HG03097 (cell line): ENCODE results near the gene GPX4.
"Not testable (repeated sequence)": the region's sequence is repeated elsewhere in the genome, so short reads cannot be mapped to it uniquely, and the experiment has no call there.

ENCODE experiments used
- ATAC-seq: cut with Tn5 transposase; IDR thresholded peaks from one replicate; pipeline ENCODE4 v1.9.1; 2021; ENCODE audit not compliant: unreplicated experiment, low FRiP score

Gene GPX4

DNA sequence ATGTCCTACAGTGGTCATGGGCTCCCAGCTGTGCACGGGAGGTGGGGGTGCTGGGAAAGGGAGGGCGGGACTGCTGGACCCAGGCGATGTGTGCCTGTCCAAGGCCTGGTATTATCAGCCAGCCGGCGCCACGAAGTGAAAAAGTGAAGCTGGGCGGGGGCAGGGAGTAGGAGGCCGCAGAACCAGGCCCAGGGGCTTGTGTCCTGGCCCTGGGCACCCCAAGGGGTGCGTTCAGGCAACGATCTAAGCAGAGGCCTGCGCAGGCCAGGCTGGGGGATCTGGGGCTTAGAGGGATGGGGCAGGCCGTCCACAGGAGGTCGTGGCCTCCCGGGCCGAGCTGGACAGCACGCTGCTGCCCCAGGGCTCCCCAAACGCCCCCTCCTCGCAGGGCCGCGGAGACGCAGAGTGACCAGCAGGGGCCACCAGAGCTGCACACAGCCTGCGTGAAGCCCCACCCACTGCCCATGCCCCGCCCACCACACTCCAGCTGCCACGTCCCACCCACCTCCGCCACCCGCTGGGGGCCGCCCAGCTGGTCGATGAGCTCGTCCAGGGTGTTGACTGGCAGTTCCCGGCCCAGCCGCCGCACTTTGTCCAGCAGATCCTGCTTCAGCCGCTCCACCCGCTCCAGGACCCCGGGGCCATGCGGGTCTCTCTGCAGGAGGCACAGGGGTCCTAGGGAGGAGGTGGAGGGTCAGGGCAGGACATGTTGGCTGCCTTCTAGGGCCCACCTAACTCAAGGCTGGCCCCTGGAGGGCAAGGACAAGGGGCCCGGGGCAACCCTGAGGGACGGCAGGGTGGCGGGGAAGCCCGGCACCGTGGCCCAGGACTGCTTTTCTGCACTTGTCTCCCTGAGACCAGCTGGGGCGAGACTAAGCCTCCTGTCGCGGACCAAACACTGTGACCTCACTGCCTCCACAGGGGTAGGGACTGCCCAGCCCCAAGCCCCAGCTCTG is 9.5 kb downstream of the GPX4 start:
- no peak for ATAC-seq

GRCh38 chr19:1113986-1114483 is 10.2 kb downstream of the GPX4 start:
- ATAC-seq = no peak

DNA sequence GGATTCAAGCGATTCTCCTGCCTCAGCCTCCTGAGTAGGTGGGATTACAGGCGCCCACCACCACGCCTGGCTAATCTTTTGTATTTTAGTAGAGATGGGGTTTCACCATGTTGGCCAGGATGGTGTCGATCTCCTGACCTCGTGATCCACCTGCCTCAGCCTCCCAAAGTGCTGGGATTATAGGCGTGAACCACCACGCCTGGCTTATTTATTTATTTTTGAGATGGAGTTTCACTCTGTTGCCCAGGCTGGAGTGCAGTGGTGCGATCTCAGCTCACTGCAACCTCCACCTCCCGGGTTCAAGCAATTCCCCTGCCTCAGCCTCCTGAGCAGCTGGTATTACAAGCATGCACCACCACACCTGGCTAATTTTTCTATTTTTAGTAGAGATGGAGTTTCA is 10.9 kb downstream of the GPX4 start:
- not testable (repeated sequence) for ATAC-seq

GRCh38 chr19:1115646-1116420 is 12.0 kb downstream of the GPX4 start:
- no peak for ATAC-seq

DNA sequence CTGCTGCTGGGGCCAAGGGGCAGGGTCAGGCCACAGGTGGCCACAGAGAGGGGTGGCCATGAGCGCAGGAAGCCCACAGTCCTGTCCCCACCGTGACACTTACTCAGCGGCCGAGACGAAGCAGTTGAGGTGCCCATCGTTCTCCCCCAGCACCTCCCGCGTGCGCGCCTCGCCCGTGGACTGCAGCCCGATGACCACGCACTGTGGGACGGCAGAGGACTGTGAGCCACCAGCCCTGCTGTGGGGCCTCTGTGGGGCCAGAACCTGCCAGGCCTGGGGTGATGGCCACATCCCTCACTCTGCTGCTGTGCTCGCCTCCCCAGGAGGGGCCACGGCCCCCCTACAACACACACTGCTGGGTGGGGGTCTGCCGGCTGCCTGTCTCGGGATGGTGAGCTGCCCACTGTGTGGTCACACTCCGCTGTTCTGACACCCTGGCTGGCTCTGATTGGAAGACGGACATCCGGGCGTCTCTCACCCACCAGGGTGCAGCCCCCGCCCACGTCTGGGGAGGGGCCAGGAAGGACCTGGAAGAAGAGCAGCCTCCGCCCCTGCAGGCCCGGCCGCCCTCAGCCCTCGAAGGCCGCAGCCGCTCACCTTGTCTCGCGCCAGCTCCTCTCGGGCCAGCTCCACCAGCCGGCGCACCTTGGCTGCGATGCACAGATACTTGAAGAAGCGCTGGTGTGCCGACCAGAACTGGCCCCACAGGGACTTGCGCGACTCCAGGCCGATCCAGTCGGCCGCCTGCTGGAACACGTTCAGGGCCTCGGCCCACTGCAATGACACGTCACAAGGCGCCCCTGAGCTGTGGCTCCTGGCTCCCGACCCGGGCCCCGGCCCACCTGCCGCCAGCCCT is 13.2 kb downstream of the GPX4 start:
- no peak for ATAC-seq

DNA sequence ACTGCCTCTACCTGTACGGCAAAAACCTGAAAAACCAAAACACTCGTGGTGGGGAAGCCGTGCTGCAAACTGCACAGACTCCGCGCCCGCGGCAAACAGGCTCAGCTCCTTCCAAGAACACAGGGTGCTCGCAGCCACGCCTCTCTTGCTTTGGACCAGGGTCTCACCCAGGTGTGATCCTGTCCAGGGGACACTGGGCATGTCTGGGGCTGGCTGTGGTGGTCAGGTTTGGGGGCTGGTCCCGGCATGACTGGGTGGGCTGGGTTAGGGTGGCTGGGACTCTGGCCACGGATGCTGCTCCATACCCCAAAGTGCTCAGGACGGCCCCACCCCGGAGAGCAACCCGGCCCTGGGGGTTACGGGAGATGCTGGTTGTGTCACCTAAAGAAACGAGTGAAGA is 13.9 kb downstream of the GPX4 start:
- ATAC-seq = no peak

DNA sequence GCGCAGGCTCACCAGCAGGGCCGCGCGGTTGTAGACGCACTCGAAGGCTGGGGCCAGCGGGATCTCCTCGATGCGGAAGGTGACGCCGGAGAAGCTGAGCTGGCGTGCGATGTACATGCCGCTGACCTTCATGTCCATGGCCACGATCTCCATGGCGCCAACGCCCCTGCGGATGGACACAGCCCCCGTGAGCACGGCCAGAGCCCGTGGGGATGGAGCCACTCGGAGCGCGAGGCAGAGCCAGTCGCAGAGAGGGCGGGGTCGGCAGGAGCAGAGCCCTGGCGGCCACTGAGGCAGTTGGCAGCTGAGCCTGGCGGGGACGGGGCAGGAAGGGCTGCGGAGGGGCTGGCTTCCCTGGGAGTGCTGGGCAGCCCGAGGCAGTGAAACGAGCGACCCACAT is 15.2 kb downstream of the GPX4 start:
- no peak for ATAC-seq

DNA sequence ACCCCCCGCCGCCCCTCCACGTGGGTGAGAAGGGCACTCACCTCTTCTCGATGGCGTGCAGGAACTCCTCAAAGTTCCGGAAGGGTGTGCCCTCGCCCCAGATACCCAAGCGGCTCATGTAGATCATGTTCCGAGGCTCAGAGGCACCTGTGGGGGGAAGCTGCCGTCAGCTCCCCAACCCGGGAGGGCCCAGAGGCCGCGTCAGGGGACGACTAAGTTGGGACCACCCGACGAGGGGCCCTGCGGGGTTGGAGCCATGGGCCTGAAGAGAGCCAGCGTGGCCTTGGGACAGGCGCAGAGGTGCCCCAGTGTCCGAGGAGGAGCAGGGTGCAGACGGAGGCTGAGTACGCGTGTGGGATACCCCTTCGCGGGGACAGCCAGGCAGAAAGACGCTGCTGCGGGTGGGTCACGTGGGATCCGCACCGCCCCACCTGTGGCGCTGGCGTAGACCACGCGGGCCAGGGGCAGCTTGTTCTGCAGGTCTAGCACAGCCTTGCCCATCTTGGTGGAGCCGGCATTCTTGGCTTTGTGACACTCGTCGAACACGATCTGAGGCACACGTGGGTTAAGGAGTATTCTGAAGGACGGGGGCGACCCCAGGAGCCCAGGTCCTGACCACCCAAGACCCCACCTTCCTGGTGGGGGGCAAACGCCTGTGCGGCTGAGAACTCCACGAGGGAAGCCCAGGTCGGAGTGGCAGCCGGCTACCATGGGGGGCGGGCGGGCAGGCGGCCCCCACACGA is 15.9 kb downstream of the GPX4 start:
- ATAC-seq = no peak

DNA sequence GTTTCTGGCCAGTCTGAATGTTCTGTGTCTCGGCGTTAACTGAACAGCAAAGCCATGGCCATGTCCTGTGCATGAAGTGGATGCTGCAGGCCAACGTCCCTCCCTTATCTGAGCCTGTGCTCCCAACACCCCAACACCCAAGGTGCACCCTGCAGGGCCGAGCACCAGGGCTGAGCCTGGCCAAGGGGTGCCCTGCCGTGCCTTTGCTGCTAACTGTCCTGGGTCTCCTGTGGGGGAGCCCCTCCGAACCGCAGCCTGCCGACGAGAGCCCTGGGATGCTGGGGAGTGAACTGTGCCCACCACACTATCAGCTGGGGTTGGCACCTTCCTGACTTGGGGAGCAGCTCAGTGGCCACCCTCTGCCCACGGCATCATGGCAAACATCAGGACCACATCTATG is 17.6 kb downstream of the GPX4 start:
- ATAC-seq = no peak

DNA sequence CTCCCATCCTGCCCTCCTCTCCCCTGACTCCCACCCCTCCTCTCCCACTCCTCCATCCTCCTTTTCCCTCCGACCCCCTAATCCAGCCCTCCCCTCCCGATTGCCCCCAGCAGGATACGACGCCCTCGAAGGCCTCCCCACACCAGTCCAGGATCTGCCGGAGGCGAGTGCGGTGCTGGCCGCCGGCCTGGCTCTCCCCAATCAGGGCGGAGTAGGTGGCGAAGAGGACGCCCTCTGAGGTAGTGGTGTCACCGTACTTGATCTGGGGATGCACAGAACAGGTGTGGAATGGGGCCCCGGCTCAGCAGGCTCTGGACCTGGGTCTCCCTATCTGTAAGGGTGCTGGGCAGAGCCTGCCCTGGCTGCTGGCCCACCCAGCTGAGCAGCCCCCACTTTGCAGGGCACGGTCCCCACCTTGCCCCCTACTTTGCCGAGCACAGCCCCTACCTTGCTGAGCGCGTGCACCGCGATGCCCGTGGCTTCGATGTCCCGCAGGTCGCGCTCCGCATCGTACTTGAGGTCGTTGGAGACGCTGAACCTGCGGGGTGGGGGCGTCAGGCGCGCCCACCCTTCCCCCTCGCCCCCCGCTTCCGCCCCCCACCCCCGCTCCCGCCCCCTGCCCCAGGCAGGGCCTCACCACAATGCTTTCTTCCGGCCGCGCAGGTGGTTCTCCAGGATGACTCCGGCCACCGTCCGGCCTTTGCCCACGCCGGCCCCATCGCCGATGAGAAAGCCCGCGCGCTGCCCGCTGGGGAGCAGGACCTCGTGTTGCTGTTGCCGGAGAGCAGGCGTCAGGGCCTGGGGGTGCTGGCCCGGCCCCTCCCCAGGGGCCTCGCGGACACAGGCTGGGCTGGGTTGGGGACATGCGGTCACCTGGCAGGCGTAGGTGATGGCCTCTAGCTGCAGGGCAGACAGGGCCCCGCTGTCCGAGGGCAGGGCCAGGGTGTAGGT is 18.5 kb downstream of the GPX4 start:
- ATAC-seq = no peak

DNA sequence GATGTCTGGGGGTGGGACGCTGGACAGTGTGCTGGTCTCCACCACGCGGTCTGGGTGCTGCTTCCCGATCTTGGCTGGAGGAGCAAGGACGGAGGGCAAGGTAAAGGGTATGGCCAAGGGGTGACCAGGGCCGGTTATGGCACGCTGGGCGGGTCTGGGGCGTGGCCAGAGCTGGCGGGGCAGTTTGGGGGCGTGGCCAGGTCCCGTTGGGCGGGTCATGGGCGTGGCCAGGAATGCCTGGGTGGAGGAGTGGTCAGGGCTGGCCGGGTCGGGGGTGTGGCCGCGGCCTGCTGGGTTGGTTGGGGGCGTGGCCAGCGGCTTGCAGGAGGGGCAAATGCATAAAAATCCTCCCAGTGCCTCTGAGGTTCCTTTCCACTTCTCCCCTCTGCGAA is 19.2 kb downstream of the GPX4 start:
- no peak for ATAC-seq

DNA sequence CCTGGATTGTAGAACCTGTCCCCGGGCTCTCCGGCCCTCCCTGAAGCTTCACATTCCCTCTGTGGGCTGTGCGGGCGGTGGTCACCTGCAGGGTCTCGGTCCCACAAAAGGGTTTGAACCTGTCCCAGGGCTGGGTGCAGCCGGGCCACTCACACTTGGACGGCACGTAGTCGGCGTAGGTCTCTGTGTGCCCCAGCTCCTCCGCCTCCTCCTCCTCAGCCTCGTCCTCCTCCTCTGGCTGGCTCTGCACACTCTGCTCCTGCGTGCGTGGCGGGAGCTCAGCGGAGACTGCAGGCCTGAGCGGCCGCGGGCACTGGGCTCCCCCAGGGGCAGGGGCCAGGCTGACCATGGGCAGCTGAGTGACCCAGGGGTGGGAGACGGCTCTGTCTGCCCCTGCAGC is 19.6 kb downstream of the GPX4 start:
- ATAC-seq = no peak

DNA sequence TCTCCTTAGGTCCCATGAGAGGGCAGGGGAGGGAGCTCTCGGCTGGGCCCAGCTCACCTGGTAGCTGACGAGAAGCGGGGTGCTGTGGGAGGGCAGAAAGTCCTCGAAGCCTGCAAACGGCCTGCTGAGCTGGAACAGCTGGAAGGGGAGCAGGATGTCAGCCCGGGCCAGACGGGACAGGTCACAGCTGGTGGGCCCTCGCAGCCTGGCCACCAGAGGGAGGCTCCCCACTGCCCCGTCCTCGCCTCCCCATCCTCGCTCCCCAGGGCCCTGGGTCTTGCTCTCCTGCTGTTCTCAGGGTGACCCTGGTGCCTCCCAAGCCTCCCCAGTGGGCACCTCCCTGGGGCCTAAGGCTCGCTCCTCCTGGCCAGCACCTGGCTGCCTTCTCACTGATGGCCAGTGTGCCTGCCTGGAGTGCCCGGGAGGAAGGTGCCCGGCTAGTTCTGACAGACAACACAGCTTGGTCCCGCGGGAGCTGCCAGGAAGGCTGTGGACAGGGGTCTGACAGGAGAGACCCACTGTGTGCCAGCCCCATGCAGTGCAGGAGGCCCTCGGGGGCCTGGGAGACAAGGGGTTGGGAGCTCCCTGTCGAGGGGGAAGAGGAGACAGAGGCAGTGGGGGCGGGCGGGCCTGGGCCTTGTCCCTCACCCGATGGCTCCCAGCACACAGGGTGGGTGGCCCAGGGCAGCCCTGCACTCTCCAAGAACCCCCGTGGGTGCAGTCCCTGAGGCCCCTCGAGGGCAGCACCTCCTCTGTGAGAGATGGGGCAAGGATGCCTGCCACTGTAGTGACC is 20.3 kb downstream of the GPX4 start:
- ATAC-seq = no peak

GRCh38 chr19:1125601-1126467 is 22.0 kb downstream of the GPX4 start:
- no peak for ATAC-seq

- no peak for ATAC-seq
These were observed 23.4 kb downstream of the GPX4 start for GRCh38 chr19:1126984-1127760.

DNA sequence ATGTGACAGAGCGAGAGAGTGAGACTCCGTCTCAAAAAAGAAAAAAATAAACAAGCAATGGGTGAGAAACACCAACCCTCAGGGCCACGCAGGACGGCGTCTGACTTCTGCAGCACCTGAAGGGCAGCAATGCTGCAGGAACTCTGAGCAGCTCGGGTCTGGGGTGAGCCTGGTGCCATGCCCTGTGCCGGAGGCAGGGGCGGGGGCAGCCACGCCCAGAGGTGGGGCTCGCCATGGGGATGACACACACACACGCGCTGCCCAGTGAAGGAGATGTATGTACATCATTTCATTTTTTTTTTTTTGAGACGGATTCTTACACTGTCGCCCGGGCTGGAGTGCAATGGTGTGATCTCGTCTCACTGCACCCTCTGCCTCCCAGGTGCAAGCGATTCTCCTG is 24.3 kb downstream of the GPX4 start:
- no peak for ATAC-seq
